GM21576 (cell line): ENCODE data around the gene HSPG2.

Experiments used
- ATAC-seq: cut with Tn5 transposase; IDR thresholded peaks from one replicate; pipeline ENCODE4 v1.9.1; 2021; ENCODE audit warnings: mild to moderate bottlenecking, moderate library complexity; ENCODE audit not compliant: unreplicated experiment

Gene HSPG2

GRCh38 chr1:21774835-21775549, 162.1 kb downstream of the HSPG2 start:
- ATAC-seq, result no peak

GRCh38 chr1:21773585-21773984, 163.5 kb downstream of the HSPG2 start:
- ATAC-seq, result no peak
